GM18519 (cell line): ENCODE results near the gene DUOXA1.
"Not testable (repeated sequence)": the region's sequence is repeated elsewhere in the genome, so short reads cannot be mapped to it uniquely, and the experiment has no call there.

Experiments used
- ATAC-seq: cut with Tn5 transposase; IDR thresholded peaks from one replicate; pipeline ENCODE4 v1.9.1; 2021; ENCODE audit warnings: mild to moderate bottlenecking, moderate library complexity; ENCODE audit not compliant: unreplicated experiment, low FRiP score

The DUOXA1 gene

DNA sequence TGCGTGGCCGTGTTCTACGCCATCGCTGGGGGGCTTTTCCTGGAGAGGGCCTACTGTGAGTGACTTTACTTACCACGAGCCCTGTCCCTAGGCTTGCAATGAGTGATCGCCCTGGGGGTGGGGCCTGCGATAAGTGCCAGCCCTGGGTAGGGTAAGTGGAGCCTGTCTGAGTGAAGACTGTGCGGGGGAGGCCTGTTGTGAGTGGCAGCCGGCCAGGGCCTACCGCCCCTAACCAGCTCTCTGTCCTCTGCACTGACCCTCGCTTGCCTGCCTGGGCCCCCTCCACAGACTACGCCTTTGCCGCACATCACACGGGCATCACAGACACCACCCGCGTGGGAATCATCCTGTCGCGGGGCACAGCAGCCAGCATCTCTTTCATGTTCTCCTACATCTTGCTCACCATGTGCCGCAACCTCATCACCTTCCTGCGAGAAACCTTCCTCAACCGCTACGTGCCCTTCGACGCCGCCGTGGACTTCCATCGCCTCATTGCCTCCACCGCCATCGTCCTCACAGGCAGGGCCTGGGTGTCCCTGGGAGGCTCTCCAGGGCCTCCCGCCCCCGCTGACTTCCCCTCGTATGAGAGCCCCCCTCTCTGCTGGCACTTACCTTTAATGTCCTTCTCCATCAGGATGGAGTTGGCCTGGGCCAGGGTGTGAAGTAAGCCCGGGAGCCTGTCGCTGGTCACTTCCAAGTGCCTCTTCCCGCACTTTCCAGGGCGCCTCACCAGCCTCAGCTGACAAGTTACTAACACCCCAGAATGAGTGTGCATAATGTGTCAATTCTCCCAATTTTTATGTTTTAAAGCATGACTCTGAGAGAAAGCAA is 22.5 kb upstream of the DUOXA1 start:
- ATAC-seq = no peak

DNA sequence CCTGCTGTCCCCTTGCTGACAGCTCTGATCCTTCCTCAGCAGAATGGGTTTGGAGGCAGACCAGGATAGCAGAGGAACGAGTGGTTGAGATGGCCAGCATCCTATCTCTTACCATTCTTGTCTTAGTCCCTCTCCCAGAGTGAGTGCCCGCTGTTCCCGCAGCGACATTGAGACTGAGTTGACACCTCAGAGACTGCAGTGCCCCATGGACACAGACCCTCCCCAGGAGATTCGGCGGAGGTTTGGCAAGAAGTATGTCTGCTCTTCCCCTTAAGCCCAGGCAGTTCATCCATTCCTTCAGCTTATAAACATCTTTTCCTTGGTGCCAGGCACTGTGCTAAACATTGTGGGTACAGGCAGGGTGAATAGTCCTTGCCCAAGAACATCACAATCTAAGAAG is 21.3 kb upstream of the DUOXA1 start:
- no peak for ATAC-seq

DNA sequence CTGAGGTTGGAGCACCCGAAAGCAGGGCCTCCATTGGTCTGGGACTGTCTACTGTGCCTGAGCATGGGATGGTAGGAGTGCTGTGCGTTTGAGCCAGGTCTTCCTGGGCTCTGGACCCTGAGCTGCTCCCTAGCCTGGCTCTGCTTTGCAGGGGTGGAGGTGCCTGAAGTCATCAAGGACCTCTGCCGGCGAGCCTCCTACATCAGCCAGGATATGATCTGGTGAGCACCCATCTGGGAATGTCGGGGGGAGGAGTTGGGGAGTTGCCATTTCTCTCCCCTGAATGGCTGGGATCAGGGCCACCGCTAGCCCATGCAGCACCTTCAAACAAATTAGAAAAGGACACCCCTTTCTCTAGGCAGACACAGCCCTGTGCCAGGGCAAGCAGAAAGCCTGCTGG is 20.8 kb upstream of the DUOXA1 start:
- ATAC-seq = no peak

DNA sequence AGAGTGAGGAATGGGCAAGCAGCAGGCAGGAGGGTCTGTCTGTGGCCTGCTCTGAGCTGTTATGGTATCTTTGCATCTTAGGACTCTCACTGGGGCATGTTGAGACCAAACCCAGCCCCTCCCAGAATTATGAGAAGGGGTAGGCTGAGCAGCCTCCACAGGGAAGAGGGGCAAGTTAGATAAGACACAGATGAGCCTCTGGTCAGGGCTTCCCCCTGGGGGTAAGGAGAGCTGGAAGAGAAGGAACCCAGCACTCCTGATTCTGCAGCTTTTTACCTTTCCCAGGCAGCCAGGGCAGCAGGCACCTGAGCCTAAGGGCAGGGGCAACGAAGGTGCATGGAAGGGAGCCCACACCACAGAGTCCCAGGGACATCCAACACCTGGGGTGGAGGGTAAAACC is 19.4 kb upstream of the DUOXA1 start:
- ATAC-seq = no peak

DNA sequence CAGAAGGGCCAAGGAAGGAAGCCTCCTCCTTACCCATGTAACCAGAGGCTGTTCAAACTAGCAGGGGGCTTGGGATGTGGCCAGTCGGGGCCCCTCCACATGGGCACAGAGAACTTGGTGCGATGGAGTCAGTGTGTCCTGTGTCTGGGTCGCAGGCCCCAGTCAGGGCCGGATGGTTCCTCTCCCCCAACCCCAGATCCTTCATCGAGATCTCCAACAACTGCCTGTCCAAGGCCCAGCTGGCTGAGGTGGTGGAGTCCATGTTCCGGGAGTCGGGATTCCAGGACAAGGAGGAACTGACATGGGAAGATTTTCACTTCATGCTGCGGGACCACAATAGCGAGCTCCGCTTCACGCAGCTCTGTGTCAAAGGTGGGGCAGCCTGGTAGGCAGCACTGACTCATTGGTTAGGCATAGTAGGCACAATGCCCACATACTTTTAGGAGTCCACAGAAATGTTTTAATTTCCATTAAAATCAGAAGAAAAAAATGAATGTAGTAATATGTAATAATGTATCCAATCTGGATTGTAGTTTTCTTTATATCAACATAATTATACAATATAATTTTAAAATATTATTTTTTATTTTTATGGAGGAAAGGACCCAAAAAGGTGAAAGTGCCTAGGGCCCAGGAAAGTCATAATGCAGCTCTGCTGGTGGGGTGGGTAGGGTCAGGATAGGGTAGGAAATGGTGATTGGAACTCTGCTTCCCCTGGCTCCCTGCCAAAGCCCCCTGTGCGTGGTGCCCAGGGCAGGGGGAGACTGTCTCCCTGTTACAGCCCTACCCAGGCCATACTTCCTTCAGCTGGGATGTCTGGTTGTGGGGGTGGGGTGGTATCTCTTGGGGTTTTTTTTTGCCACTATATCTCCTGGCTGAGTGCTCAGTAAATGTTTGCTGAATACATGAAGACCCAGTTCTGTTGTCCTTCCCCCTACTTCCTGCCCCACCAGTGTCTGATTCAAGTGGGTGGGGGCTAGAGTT is 18.7 kb upstream of the DUOXA1 start:
- no peak for ATAC-seq

DNA sequence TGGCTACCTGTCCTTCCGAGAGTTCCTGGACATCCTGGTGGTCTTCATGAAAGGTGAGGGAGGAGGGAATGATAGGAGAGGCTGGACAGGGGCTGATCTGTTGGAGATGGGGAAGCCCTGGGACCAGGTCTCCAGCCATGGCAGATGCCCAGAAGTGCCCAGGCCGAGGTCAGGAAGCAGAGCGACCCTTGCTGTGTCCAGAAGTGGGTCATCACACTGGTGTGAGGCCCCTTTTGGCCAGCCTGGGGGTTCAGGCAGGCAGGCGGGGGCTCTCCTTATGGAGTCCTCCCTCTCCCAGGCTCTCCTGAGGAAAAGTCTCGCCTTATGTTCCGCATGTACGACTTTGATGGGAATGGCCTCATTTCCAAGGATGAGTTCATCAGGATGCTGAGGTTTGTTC is 17.9 kb upstream of the DUOXA1 start:
- no peak for ATAC-seq

DNA sequence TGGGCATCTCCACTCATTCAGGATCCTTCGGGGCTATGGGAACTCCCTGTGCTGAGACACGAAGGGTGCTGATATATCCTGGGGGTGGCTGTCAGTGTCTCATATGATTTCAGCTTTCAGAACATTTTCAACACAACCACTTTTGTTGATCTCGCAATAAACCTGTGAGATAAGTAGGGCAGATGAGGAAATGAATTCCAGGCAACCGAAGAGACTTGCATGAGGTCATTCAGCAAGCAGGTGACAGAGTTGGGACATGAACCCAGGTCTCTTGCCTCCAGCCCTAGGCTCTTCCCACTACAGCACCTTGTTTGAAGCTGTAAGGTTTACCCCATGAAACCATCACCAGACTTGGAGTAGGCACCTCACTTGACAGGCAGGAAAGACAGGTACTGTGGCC is 16.7 kb upstream of the DUOXA1 start:
- no peak for ATAC-seq

DNA sequence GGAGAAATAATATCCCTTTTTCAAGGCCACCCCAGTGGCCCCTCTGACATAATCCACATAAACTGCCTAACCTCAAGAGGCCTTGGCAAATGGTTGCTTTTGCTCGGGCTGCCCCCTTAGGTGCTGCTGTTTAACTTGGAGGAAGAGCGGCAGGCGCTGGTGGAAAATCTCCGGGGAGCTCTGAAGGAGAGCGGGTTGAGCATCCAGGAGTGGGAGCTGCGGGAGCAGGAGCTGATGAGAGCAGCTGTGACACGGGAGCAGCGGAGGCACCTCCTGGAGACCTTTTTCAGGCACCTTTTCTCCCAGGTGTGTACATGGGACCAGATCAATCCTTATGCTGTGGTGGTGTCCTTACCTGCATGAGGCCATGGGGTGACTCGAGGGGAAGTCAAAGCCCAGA is 15.1 kb upstream of the DUOXA1 start:
- ATAC-seq = no peak

DNA sequence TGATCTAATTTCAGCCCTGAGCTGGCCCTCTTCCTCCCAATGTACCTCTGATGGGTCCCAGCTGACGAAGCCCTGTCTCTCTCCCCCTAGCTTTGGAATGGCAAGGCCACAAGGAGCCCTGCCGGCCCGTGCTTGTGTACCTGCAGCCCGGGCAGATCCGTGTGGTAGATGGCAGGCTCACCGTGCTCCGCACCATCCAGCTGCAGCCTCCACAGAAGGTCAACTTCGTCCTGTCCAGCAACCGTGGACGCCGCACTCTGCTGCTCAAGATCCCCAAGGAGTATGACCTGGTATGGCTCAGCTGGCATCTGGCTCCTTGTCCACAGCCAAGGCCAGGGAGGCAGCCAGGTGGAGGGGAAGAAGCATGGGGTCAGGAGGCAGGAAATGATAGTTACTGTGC is 14.3 kb upstream of the DUOXA1 start:
- no peak for ATAC-seq

DNA sequence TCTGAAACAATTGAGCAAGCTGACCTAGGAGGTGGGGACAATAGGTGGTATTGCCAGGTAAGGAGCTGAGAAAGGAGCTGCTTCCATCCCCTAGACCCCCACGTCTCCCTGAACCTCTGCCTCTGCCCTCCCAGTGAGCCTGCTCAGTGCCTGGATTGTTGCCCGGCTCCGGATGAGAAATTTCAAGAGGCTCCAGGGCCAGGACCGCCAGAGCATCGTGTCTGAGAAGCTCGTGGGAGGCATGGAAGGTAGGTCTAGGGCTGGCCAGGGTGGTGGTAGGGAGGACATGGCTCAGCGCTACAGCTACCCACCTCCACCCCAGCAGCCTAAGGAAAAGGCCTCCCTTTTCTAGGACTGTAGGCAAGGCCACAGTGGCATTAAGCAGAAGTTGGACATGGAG is 13.4 kb upstream of the DUOXA1 start:
- ATAC-seq = no peak

DNA sequence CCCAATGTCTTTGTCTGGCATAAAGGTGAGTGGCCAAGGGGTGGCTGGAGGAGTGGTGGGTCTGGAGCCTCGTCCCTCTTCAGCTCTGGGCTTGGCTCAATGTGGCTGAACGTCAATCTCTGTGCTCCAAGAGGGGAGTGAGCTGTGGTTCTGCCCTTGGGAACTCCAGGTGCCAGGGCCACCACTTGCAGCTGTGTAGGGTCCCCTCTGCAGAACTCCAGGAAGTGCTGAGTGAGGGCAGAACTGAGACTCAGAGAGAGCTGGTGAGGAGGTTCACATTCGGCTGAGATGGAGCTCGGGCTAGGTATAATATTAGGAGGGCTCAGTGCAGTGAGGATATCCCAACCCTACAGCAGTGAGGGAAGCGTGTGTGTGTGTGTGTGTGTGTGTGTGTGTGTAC is 11.7 kb upstream of the DUOXA1 start:
- no peak for ATAC-seq

DNA sequence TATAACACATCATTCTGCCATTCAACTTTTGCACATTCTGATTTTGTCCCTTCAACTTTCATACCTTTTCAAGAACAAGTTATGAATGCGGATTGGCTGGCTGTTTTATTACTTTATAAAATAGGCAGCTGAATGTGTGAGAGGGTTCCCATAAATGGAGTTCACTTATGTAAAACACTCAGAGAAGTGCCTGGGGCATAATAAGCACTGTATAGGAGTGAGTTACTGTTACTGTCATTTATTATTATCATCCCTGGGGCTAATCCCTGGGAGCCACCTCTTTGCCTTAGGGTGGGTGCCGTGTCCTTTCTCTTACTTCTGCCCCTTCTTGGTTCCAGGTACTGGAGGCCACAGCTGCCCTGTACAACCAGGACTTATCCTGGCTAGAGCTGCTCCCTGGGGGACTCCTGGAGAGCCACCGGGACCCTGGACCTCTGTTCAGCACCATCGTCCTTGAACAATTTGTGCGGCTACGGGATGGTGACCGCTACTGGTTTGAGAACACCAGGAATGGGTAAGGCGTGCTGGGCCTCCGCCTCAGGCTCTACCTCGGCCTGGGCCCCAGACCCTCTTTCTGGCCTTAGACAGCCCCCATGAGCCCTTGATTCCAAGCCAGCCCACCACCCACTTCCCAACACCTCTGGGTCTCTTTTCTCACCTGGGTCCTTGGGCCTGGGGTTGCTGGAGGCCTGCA is 11.0 kb upstream of the DUOXA1 start:
- no peak for ATAC-seq

DNA sequence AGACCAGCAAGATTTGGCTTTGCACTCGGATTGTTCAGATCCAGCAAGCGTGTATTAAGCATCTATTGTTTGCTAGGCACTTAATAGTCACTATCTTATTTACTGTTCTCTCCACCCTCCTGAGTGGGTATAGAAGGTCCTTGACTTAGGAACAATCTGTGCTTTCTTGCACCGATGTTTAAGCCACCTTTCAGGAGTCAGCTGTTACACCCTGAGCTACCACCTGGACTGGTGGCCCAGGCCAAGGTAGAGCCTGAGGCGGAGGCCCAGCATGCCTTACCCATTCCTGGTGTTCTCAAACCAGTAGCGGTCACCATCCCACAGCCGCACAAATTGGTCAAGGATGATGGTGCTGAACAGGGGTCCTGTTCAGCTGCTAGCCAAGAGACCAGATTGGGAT is 10.1 kb upstream of the DUOXA1 start:
- ATAC-seq = no peak

DNA sequence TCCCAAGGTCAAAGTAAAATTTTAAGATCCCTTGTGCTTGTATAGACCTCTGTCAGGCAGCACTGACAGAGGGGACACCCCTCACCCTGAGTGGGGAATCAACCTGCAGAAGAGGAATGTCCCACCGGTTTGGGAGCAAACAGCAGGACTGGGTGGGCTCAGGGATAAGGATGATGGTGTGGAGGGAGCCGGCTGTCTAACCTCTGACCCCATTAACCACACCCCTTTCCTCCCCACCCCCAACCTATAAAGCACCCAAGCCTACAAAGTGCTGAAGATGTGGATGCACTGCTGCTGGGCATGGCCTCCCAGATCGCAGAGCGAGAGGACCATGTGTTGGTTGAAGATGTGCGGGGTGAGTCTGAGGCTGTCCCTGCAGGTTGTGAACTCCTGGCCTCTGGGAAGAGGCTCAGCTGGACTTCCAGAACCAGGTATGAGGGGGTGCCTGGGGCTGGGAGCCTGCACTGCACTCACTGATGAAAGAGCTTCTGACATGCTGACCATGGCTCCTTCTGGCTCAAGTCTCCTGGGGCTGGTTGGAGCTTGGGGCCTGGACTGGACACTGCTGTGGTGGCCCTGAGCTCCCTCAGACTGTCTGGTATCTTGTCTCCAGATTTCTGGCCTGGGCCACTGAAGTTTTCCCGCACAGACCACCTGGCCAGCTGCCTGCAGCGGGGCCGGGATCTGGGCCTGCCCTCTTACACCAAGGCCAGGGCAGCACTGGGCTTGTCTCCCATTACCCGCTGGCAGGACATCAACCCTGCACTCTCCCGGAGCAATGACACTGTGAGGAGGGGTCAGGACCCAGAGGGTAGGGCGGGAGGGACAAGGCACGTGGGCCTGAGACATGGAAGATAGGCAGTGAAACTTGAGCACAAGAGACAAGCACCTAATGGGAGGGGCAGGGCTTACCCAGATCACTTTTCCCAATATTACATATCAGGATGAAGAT is 9.4 kb upstream of the DUOXA1 start:
- no peak for ATAC-seq

DNA sequence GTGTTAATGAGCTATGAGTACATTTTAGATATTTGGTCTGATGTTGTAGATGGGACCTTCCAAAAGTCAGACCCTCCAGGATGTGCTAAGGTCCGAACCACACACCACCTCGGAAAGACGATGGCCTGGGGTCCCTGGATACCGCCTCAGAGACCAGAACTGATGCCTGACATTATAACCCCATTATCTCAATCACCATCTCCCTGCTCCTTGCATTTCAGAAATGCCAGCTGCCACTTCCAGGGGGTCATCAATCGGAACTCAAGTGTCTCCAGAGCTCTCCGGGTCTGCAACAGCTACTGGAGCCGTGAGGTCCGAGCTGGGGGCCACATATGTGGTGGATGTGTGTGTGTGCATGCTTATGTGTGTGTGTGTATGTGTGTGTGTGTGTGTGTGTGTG is 8.0 kb upstream of the DUOXA1 start:
- ATAC-seq = no peak

DNA sequence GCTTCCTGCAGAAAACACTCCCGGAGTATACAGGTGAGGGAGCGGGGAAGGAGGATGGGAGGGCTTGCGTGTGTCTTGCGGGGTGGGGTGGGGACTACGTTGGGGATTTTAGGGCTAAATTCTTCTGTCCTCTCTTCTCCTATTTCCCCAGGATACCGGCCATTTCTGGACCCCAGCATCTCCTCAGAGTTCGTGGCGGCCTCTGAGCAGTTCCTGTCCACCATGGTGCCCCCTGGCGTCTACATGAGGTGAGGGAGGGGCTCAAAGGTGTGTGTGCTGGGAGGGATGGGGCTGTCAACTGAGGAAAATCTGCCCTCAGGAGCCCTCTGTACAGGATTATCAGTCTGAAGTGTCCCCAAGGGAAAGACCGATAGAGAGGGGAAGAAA is 6.7 kb upstream of the DUOXA1 start:
- no peak for ATAC-seq

DNA sequence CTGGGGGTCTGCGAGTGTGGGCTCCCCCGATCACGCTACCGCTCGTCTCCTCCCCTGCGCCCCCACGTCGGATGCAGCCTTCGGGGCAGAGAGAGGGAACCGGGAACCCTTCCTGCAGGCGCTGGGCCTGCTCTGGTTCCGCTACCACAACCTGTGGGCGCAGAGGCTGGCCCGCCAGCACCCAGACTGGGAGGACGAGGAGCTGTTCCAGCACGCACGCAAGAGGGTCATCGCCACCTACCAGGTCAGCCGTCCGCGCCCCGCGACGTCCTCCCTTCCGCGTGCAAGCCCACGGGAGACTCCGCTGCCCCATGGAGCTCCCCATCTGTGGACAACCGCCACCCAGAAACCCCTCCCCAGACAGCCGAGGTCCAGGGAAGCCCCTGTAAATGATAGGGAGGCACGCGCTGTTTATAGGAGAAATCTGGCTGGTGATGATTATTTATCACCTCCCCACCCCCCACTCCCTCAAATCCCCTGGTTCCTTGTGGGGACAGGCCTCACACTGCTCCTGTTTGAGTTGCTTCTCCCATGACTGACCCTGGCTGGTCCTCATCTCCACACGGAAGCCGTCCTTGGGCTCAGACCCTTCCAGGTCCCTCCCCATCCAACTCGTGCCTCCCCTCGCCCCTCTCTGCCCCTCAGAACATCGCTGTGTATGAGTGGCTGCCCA is 6.2 kb upstream of the DUOXA1 start:
- ATAC-seq = not testable (repeated sequence)

DNA sequence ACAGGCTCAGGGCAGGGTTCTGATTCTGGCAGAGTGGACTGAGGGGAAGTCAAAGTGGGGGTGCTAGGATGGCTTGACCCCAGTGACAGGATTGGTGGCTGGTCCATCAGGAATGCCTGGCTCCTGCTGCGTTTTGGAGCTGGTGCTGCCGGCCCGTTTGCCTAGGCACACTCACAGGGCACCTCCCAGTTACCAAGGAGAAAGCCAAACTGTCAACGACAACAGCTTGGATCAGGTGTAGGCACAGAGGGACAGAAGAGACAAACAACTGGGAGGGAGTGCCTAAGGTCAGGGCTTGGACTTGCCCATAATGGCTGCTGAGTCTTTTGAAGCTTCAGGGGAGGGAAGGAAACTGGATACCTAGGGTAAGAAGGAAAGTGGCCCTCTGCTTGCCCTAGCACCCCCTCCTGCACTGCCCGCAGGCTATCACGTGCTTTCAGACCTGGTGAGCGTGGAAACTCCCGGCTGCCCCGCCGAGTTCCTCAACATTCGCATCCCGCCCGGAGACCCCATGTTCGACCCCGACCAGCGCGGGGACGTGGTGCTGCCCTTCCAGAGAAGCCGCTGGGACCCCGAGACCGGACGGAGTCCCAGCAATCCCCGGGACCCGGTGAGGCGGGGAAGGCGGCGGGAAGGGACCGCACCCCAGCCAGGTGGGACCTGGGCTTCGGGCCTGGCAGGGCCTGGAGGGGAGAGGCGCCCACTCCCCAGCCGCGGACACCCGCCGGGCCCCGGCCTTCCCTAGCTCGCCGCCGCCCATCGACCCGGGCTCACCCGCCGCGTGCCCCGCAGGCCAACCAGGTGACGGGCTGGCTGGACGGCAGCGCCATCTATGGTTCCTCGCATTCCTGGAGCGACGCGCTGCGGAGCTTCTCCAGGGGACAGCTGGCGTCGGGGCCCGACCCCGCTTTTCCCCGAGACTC is 5.3 kb upstream of the DUOXA1 start:
- ATAC-seq = no peak
